NT2/D1 (cell line): ENCODE results near the gene SLCO1A2.

Experiments
- YY1 ChIP-seq: IDR thresholded peaks from 2 replicates; pipeline ENCODE4 v1.6.1; 2011; ENCODE audit not compliant: insufficient read length, insufficient read depth
- ZNF274 ChIP-seq: IDR thresholded peaks from 2 replicates; pipeline ENCODE4 v1.6.1; 2011; ENCODE audit warnings: mild to moderate bottlenecking, low read depth, low read length

DNA sequence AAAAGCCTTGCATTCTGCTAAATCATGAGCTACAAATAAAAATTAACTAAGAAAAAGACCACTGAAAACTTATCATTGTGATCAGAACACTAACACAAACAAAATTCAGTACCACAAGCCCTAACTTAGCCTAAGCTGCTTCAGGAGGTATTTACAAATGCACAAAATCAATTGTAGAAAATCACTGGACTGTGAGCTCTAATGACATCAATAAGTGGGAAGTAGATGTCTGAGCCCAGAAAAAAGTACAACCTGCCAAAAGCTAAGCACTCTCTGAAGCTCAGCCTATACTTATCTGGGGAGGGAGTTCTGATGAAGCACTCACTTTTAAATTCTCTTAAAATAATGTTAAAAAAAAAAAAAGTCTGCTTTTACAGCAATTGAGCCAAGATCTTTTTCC lies 110.8 kb downstream of the SLCO1A2 start:
- TF ChIP-seq YY1 (no peak), ZNF274 (no peak)
